ENCODE measurements around the gene GPR132.
"Not testable (repeated sequence)": the region's sequence is repeated elsewhere in the genome, so short reads cannot be mapped to it uniquely, and the experiment has no call there.

The GPR132 gene

GRCh38 chr14:105073720-105074600 is 8.7 kb upstream of the GPR132 start:
- DNase-seq = no peak

- DNase-seq = no peak
These were observed 7.9 kb upstream of the GPR132 start for GRCh38 chr14:105072892-105073719.

- no peak for DNase-seq
These were observed 7.2 kb upstream of the GPR132 start for GRCh38 chr14:105072381-105072861.

GRCh38 chr14:105071942-105072341 is 6.7 kb upstream of the GPR132 start:
- DNase-seq = no peak

- no peak for DNase-seq
These were observed 6.1 kb upstream of the GPR132 start for GRCh38 chr14:105071326-105071725.

- no peak for DNase-seq
These were observed 5.5 kb upstream of the GPR132 start for GRCh38 chr14:105070760-105071137.

GRCh38 chr14:105069871-105070759 is 4.9 kb upstream of the GPR132 start:
- DNase-seq = no peak

- DNase-seq = no peak
These were observed 4.3 kb upstream of the GPR132 start for GRCh38 chr14:105069522-105069870.

- no peak for DNase-seq
These were observed 3.6 kb upstream of the GPR132 start for GRCh38 chr14:105068818-105069217.

GRCh38 chr14:105067969-105068301 is 2.7 kb upstream of the GPR132 start:
- no peak for DNase-seq

GRCh38 chr14:105067140-105067968 is 2.1 kb upstream of the GPR132 start:
- DNase-seq = no peak

- no peak for DNase-seq
These were observed 1.2 kb upstream of the GPR132 start for GRCh38 chr14:105066240-105067071.

GRCh38 chr14:105064721-105065143 is 498 bp downstream of the GPR132 start:
- DNase-seq = no peak

- DNase-seq = no peak
These were observed 1.2 kb downstream of the GPR132 start for GRCh38 chr14:105064001-105064400.

- not testable (repeated sequence) for DNase-seq
These were observed 1.7 kb downstream of the GPR132 start for GRCh38 chr14:105063506-105063905.

- no peak for DNase-seq
These were observed 2.2 kb downstream of the GPR132 start for GRCh38 chr14:105063056-105063455.

- DNase-seq = no peak
These were observed 3.2 kb downstream of the GPR132 start for GRCh38 chr14:105062048-105062433.

GRCh38 chr14:105061428-105062047 is 3.7 kb downstream of the GPR132 start:
- no peak for DNase-seq

- no peak for DNase-seq
These were observed 4.3 kb downstream of the GPR132 start for GRCh38 chr14:105060751-105061427.

Measured in NCI-H2107 (cell line).